PFSK-1 (cell line): ENCODE data around the gene ZDHHC7. TPM values are rescaled to one million over a fixed set of nuclear protein-coding genes. Genes with fewer than 3 reads are reported as not detected.

Experiments
- FOXP2 ChIP-seq: optimal IDR thresholded peaks from 2 replicates; pipeline ENCODE3; 2011; ENCODE audit warnings: borderline replicate concordance, control low read depth, inconsistent platforms; ENCODE audit not compliant: insufficient read depth; ENCODE audit errors: extremely low read length, extremely low read depth
- POLR2AphosphoS5 ChIP-seq: IDR thresholded peaks from 2 replicates; pipeline ENCODE4 v1.6.1; 2012; ENCODE audit warnings: low read depth, mild to moderate bottlenecking, control low read depth, low read length, moderate library complexity
- REST ChIP-seq, 2 experiments: IDR thresholded peaks; 2 replicates each; pipeline versions ENCODE4 v1.6.1 to v1.8.0; 2011 to 2012; ENCODE audit warnings: low read depth in 2 of 2, low read length in 2 of 2, control low read depth in 1 of 2, inconsistent platforms in 1 of 2, mild to moderate bottlenecking in 1 of 2, moderate library complexity in 1 of 2; ENCODE audit not compliant: insufficient read depth in 1 of 2
- SIN3A ChIP-seq: IDR thresholded peaks from 2 replicates; pipeline ENCODE4 v1.6.1; 2012; ENCODE audit warnings: mild to moderate bottlenecking, low read length, moderate library complexity, borderline replicate concordance; ENCODE audit not compliant: insufficient read depth
- TAF1 ChIP-seq: IDR thresholded peaks from 2 replicates; pipeline ENCODE4 v1.6.1; 2012; ENCODE audit warnings: low read length, control low read depth, borderline replicate concordance; ENCODE audit not compliant: insufficient read depth
- polyA plus RNA-seq: library from polyadenylated mRNA; unstranded; fragments of >200 nt; gene quantifications from one replicate; pipeline ENCODE4 v1.2.1, GENCODE V29; 2012; ENCODE audit warnings: low read depth, missing spikeins; ENCODE audit not compliant: insufficient read length

The ZDHHC7 gene
- polyA plus RNA-seq, result 17.9 TPM

GRCh38 chr16:85010931-85011845 is at the start of gene ZDHHC7:
TSS of gene ZDHHC7 (minus strand) at chr16:85011535. CDS start at chr16:84990618, 20,917 bp downstream.
- TF ChIP-seq FOXP2 (peak; percentile 58), SIN3A (peak; percentile 45; the same call in 1 of the 2 replicates), TAF1 (peak; percentile 92), POLR2AphosphoS5 (peak; percentile 95), REST (IDR thresholded peaks at IDR 0.05; ENCODE audit: insufficient read depth in 1 of 2, low read depth in 2 of 2, low read length in 2 of 2) (peak in 1 of 2 experiments; percentile 49; a peak in 1 of 4 replicates)

- no peak for TF ChIP-seq REST (IDR thresholded peaks at IDR 0.05; ENCODE audit: insufficient read depth in 1 of 2, low read depth in 2 of 2, low read length in 2 of 2)
- TF ChIP-seq TAF1, result no peak
Measured at GRCh38 chr16:85058909-85059308, 47.6 kb upstream of the ZDHHC7 start.

- TF ChIP-seq REST (IDR thresholded peaks at IDR 0.05; ENCODE audit: insufficient read depth in 1 of 2, low read depth in 2 of 2, low read length in 2 of 2) (no peak), SIN3A (no peak), FOXP2 (no peak), TAF1 (no peak), POLR2AphosphoS5 (no peak)
Measured at GRCh38 chr16:85057948-85058347, 46.6 kb upstream of the ZDHHC7 start.

GRCh38 chr16:85057212-85057889 is 46.0 kb upstream of the ZDHHC7 start:
- no peak for TF ChIP-seq POLR2AphosphoS5
- no peak for TF ChIP-seq SIN3A
- TF ChIP-seq FOXP2, result no peak
- no peak for TF ChIP-seq TAF1
- TF ChIP-seq REST (IDR thresholded peaks at IDR 0.05; ENCODE audit: insufficient read depth in 1 of 2, low read depth in 2 of 2, low read length in 2 of 2), result no peak
